HepG2 (cell line): ENCODE results near the gene TRA2B. TPM values are rescaled to one million over a fixed set of nuclear protein-coding genes. Genes with fewer than 3 reads are reported as not detected.

ENCODE experiments used
- ATAC-seq: fragments of 200-7000 bp; cut with Tn5 transposase; 3 replicates; pipeline ENCODE4 v1.9.1; 2020; ENCODE audit warnings: mild to moderate bottlenecking, moderate library complexity
- BruUV-seq: library from RNA; stranded (reverse); fragments of 400-500 nt; replicated peaks from 2 replicates; lab custom pipeline; 2021; lab: Mats Ljungman, UMichigan
- CTCF ChIA-PET: fragments of 300-600 bp; formaldehyde crosslinking; extraction: SDS; loops from one replicate; lab custom pipeline; 2021; ENCODE audit warnings: low total read pairs, inconsistent platforms, low intra/inter-chr PET ratio; lab: Yijun Ruan, JAX
- POLR2A ChIA-PET: fragments of 350-600 bp; sonication (Branson Sonifier 250); formaldehyde crosslinking; loops from one replicate; lab custom pipeline; 2020; ENCODE audit warnings: antibody characterized with exemption, inconsistent platforms; lab: Yijun Ruan, JAX
- DNase-seq: peaks from one replicate; pipeline ENCODE4 v3.0.0-alpha.2; 2015; ENCODE audit warnings: low spot score
- FAIRE-seq: peaks from 3 replicates; lab custom pipeline; 2011; peaks lifted over from hg19 to GRCh38; lab: Jason Lieb, UNC
- H2AFZ ChIP-seq: one replicate; pipeline ENCODE4 v1.6.1; 2011; ENCODE audit warnings: low read length, inconsistent platforms
- H3K27ac ChIP-seq: fragments of 300-600 bp; 3 replicates; pipeline ENCODE4 v1.8.0; 2011; ENCODE audit warnings: mixed run types, mild to moderate bottlenecking, mixed read lengths, low read length, inconsistent platforms; ENCODE audit not compliant: insufficient read depth; ENCODE audit errors: extremely low read length
- H3K27me3 ChIP-seq, 2 experiments: fragments of 200-600 bp in 1 of 2; 2 replicates in 1 of 2; 3 replicates in 1 of 2; pipeline versions ENCODE4 v1.6.0 to v1.8.0; 2011; ENCODE audit warnings: low read length in 2 of 2, mild to moderate bottlenecking in 2 of 2, moderate library complexity in 2 of 2, inconsistent platforms in 1 of 2; ENCODE audit not compliant: insufficient read depth in 2 of 2, control insufficient read depth in 1 of 2
- H3K36me3 ChIP-seq, 2 experiments: fragments of 200-600 bp in 1 of 2; replicated peaks in 1 of 2; 2 replicates in 1 of 2; 3 replicates in 1 of 2; pipeline versions ENCODE4 v1.5.1 to v1.8.0; 2011; ENCODE audit warnings: low read length in 2 of 2, inconsistent platforms in 1 of 2; ENCODE audit not compliant: insufficient read depth in 2 of 2, control insufficient read depth in 1 of 2
- H3K4me1 ChIP-seq: 2 replicates; pipeline ENCODE4 v1.5.1; 2012; ENCODE audit warnings: low read length, inconsistent platforms; ENCODE audit not compliant: insufficient read depth
- H3K4me2 ChIP-seq: 2 replicates; pipeline ENCODE4 v1.6.0; 2011; ENCODE audit warnings: low read depth, low read length, inconsistent platforms
- H3K4me3 ChIP-seq, 3 experiments: fragments of 200-600 bp in 1 of 3; sonication (generic), shearing (Covaris generic) in 1 of 3; replicated peaks in 1 of 3; 2 replicates each; pipeline ENCODE4 v1.5.1; 2011 to 2016; ENCODE audit warnings: low read length in 3 of 3, inconsistent platforms in 2 of 3, low read depth in 2 of 3, mild to moderate bottlenecking in 2 of 3, control low read depth in 1 of 3, mixed read lengths in 1 of 3; ENCODE audit not compliant: insufficient read depth in 1 of 3
- H3K79me2 ChIP-seq: one replicate; pipeline ENCODE4 v1.6.1; 2011; ENCODE audit warnings: low read length, inconsistent platforms; ENCODE audit not compliant: insufficient read depth
- H3K9ac ChIP-seq: 2 replicates; pipeline ENCODE4 v1.6.0; 2011; ENCODE audit warnings: mild to moderate bottlenecking, low read depth, low read length, inconsistent platforms; ENCODE audit not compliant: insufficient read depth
- H3K9me3 ChIP-seq: 2 replicates; pipeline ENCODE4 v1.5.1; 2012; ENCODE audit warnings: mild to moderate bottlenecking, low read length
- H4K20me1 ChIP-seq: 2 replicates; pipeline ENCODE4 v1.6.0; 2011; ENCODE audit warnings: inconsistent platforms, mild to moderate bottlenecking, low read length, moderate library complexity; ENCODE audit not compliant: insufficient read depth
- ARID2 ChIP-seq: sonication (generic); formaldehyde crosslinking; IDR thresholded peaks from 2 replicates; pipeline ENCODE4 v1.8.1; 2022; ENCODE audit warnings: mild to moderate bottlenecking, missing genetic modification reagents, borderline replicate concordance
- ESRRA ChIP-seq: sonication (generic); formaldehyde crosslinking; IDR thresholded peaks from 2 replicates; pipeline ENCODE4 v1.5.1; 2020; ENCODE audit warnings: mild to moderate bottlenecking, low read depth, missing genetic modification reagents
- GTF2F1 ChIP-seq: fragments of 150-350 bp; IDR thresholded peaks from 2 replicates; pipeline ENCODE4 v1.6.1; 2014; ENCODE audit warnings: low read length
- HNRNPL ChIP-seq: fragments of 200-400 bp; formaldehyde crosslinking; IDR thresholded peaks from 2 replicates; pipeline ENCODE4 v1.6.1; 2017; ENCODE audit warnings: mild to moderate bottlenecking, low read depth, low read length
- MIER2 ChIP-seq: IDR thresholded peaks from 2 replicates; pipeline ENCODE4 v1.6.1; 2016; ENCODE audit warnings: missing biosample characterization, missing genetic modification reagents
- MTA1 ChIP-seq: sonication (generic); formaldehyde crosslinking; IDR thresholded peaks from 2 replicates; pipeline ENCODE4 v1.4.0; 2020; ENCODE audit warnings: missing genetic modification reagents, mild to moderate bottlenecking, borderline replicate concordance
- ONECUT2 ChIP-seq: sonication (generic); formaldehyde crosslinking; IDR thresholded peaks from 2 replicates; pipeline ENCODE4 v1.4.0; 2020; ENCODE audit warnings: missing genetic modification reagents
- POLR2A ChIP-seq, 2 experiments: IDR thresholded peaks; 2 replicates each; pipeline ENCODE4 v1.6.1; 2011; ENCODE audit warnings: low read depth in 2 of 2, low read length in 2 of 2, mild to moderate bottlenecking in 1 of 2, moderate library complexity in 1 of 2; ENCODE audit not compliant: insufficient read depth in 1 of 2
- POLR2AphosphoS2 ChIP-seq: IDR thresholded peaks from 2 replicates; pipeline ENCODE4 v1.6.1; 2011; ENCODE audit warnings: low read depth, low read length, improper control_type of control experiment
- RFX5 ChIP-seq: IDR thresholded peaks from 2 replicates; pipeline ENCODE4 v1.6.1; 2011; ENCODE audit warnings: low read depth, low read length, improper control_type of control experiment
- SCMH1 ChIP-seq: sonication (generic); formaldehyde crosslinking; IDR thresholded peaks from 2 replicates; pipeline ENCODE4 v1.9.0; 2021; ENCODE audit warnings: missing genetic modification reagents, mild to moderate bottlenecking, borderline replicate concordance
- YY1 ChIP-seq: IDR thresholded peaks from 2 replicates; pipeline ENCODE4 v1.6.1; 2011; ENCODE audit warnings: low read length, low read depth, moderate library complexity, mild to moderate bottlenecking; ENCODE audit not compliant: insufficient read depth, insufficient replicate concordance
- ZFX ChIP-seq: sonication (generic); formaldehyde crosslinking; IDR thresholded peaks from 2 replicates; pipeline ENCODE4 v1.4.0; 2020; ENCODE audit warnings: mild to moderate bottlenecking, low read depth, missing genetic modification reagents, moderate library complexity
- ZNF124 ChIP-seq: sonication (generic); formaldehyde crosslinking; IDR thresholded peaks from 2 replicates; pipeline ENCODE4 v1.4.0; 2020; ENCODE audit warnings: missing genetic modification reagents
- ZNF430 ChIP-seq: sonication (generic); formaldehyde crosslinking; IDR thresholded peaks from 2 replicates; pipeline ENCODE4 v1.9.0; 2021; ENCODE audit warnings: mild to moderate bottlenecking, missing genetic modification reagents
- WGBS: methylation state at CpG from one replicate; pipeline ENCODE4 v1.1.6; 2017; ENCODE audit warnings: low lambda C conversion rate; 5-methylcytosine and 5-hydroxymethylcytosine counted together
- in situ Hi-C: cut with HindIII; loops from 2 replicates; pipeline ENCODE4 v1.10.0; 2017; ENCODE audit warnings: low pct_unique_long_range_greater_than_20kb; ENCODE audit not compliant: extremely low pct_ligation_motif_present
- intact Hi-C: fragments of 100-400 bp; cut with micrococcal nuclease; formaldehyde crosslinking; loops from one replicate; pipeline ENCODE4 v1.10.0; 2022; ENCODE audit not compliant: unreplicated experiment
- polyA plus RNA-seq, 8 experiments: library from polyadenylated mRNA; depleted of rRNA in 3 of 8; stranded (reverse) in 7 of 8; unstranded in 1 of 8; fragments of >200 nt; fragmentation: Illumina TruSeq in 4 of 8; extraction: Trizol in 4 of 8; gene quantifications; 2 replicates each; pipeline versions ENCODE4 v1.2.1 to v1.2.3, GENCODE V29; 2011 to 2016; ENCODE audit warnings: low read depth in 4 of 8, missing spikeins in 1 of 8, mixed read lengths in 1 of 8; ENCODE audit not compliant: insufficient read depth in 1 of 8
- total RNA-seq, 5 experiments: library from RNA; depleted of rRNA; stranded (reverse); fragments of >200 nt; fragmentation: Illumina TruSeq; extraction: Trizol; gene quantifications; 2 replicates each; pipeline ENCODE4 v1.2.3, GENCODE V29; 2016; ENCODE audit warnings: low read depth in 1 of 5
- TF ChIP-seq, protein P1 (sequence below): sonication (generic); formaldehyde crosslinking; IDR thresholded peaks from 2 replicates; pipeline ENCODE4 v1.8.0; 2022; ENCODE audit warnings: low read depth, missing genetic modification reagents
- TF ChIP-seq, protein P2 (sequence below): sonication (generic); formaldehyde crosslinking; IDR thresholded peaks from 2 replicates; pipeline ENCODE4 v1.4.0; 2020; ENCODE audit warnings: missing genetic modification reagents, borderline replicate concordance
- TF ChIP-seq, protein P3 (sequence below): sonication (generic); formaldehyde crosslinking; IDR thresholded peaks from 2 replicates; pipeline ENCODE4 v1.4.0; 2020; ENCODE audit warnings: mild to moderate bottlenecking, missing genetic modification reagents

The TRA2B gene
- total and polyA plus RNA-seq, 2 of the 13 experiments (the other 11 are each of a cell fraction or from before 2014, with no cell fraction given), result 105 to 241 TPM

DNA sequence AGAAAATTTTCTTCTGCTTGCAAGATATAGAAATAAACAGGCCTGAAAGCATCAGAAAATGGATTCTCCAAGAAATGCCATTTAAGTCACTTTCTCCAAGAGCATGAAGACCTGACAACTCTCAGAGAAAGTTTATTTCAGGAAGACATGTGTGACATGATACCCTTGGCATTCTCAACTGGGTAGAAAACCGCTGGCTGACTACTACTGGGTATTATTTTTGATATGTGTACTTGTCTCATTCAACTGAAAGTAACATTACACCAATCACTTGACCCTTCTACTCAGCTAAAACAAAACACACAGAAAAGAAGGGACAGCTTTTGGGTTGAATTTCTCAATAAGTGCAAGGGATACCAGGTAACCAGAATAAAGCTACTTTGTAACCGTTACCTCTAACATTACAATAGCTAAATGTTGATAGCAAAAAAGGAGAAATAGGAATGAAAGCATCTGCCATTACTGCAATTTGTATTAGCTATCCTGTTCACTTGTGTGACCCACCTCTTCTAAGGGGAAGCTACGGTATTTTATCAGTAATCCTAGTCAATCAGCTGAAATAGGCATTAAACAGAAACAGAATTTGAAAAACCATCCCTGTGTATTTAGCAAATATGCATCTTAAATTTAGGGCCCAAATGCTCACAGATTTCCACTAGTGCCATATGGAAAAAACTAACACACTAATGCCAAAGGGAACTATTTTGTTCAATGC, 7.3 kb downstream of the TRA2B start:
- Histone ChIP-seq H4K20me1 (peaks cover 100% of the 10 kb centered on the region), H2AFZ (no peak overlapping the region), H3K4me3 (peak overlapping the region in 2 of 3 experiments; percentile 20 to 85; a peak in 1 of 6 replicates), H3K36me3 (peaks cover 7 to 52% of the 10 kb centered on the region in 2 experiments), H3K79me2 (peaks cover 100% of the 10 kb centered on the region), H3K9me3 (no peaks in the 10 kb centered on the region), H3K27me3 (no peaks in the 10 kb centered on the region), H3K4me2 (peak overlapping the region; percentile 73), H3K4me1 (peaks cover 85% of the 10 kb centered on the region), H3K27ac (no peak overlapping the region), H3K9ac (no peak overlapping the region)
- CTCF ChIA-PET, result no interaction called here
- DNase-seq, result no peak
- no peak for ATAC-seq
- no peak for TF ChIP-seq MIER2 (CRISPR knock-in tag)
- no peak for TF ChIP-seq YY1
- TF ChIP-seq GTF2F1, result no peak
- TF ChIP-seq, protein P1, sequence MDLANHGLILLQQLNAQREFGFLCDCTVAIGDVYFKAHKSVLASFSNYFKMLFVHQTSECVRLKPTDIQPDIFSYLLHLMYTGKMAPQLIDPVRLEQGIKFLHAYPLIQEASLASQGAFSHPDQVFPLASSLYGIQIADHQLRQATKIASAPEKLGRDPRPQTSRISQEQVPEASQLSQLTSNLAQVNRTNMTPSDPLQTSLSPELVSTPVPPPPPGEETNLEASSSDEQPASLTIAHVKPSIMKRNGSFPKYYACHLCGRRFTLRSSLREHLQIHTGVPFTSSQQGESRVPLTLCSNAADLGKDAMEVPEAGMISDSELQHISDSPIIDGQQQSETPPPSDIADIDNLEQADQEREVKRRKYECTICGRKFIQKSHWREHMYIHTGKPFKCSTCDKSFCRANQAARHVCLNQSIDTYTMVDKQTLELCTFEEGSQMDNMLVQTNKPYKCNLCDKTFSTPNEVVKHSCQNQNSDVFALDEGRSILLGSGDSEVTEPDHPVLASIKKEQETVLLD (CRISPR knock-in tag), result no peak
- peak; percentile 65; the same call in 1 of the 2 replicates for TF ChIP-seq POLR2AphosphoS2
- no peak for TF ChIP-seq ARID2
- no peak for TF ChIP-seq SCMH1 (CRISPR knock-in tag)
- TF ChIP-seq, protein P2, sequence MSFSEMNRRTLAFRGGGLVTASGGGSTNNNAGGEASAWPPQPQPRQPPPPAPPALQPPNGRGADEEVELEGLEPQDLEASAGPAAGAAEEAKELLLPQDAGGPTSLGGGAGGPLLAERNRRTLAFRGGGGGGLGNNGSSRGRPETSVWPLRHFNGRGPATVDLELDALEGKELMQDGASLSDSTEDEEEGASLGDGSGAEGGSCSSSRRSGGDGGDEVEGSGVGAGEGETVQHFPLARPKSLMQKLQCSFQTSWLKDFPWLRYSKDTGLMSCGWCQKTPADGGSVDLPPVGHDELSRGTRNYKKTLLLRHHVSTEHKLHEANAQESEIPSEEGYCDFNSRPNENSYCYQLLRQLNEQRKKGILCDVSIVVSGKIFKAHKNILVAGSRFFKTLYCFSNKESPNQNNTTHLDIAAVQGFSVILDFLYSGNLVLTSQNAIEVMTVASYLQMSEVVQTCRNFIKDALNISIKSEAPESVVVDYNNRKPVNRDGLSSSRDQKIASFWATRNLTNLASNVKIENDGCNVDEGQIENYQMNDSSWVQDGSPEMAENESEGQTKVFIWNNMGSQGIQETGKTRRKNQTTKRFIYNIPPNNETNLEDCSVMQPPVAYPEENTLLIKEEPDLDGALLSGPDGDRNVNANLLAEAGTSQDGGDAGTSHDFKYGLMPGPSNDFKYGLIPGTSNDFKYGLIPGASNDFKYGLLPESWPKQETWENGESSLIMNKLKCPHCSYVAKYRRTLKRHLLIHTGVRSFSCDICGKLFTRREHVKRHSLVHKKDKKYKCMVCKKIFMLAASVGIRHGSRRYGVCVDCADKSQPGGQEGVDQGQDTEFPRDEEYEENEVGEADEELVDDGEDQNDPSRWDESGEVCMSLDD (CRISPR knock-in tag), result no peak
- TF ChIP-seq MTA1 (CRISPR knock-in tag), result no peak
- no peak for TF ChIP-seq ESRRA
- TF ChIP-seq, protein P3, sequence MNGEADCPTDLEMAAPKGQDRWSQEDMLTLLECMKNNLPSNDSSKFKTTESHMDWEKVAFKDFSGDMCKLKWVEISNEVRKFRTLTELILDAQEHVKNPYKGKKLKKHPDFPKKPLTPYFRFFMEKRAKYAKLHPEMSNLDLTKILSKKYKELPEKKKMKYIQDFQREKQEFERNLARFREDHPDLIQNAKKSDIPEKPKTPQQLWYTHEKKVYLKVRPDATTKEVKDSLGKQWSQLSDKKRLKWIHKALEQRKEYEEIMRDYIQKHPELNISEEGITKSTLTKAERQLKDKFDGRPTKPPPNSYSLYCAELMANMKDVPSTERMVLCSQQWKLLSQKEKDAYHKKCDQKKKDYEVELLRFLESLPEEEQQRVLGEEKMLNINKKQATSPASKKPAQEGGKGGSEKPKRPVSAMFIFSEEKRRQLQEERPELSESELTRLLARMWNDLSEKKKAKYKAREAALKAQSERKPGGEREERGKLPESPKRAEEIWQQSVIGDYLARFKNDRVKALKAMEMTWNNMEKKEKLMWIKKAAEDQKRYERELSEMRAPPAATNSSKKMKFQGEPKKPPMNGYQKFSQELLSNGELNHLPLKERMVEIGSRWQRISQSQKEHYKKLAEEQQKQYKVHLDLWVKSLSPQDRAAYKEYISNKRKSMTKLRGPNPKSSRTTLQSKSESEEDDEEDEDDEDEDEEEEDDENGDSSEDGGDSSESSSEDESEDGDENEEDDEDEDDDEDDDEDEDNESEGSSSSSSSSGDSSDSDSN (CRISPR knock-in tag), result no peak
- no peak for TF ChIP-seq ZNF430 (CRISPR knock-in tag)
- TF ChIP-seq POLR2A (IDR thresholded peaks at IDR 0.05; ENCODE audit: insufficient read depth in 1 of 2, low read depth in 2 of 2, low read length in 2 of 2), result 0 out of 4 replicates have a peak, but pooled peaks of 1 of the 2 experiments have one; percentile 39
- TF ChIP-seq ZFX, result no peak
- no peak for TF ChIP-seq ZNF124 (CRISPR knock-in tag)
- no peak for TF ChIP-seq ONECUT2 (CRISPR knock-in tag)
- no peak for TF ChIP-seq HNRNPL
- TF ChIP-seq RFX5, result no peak
- POLR2A ChIA-PET, result no interaction called here
- no peak for FAIRE-seq
- intact Hi-C loops (no loop called here), in situ Hi-C loops (no loop called here)
- BruUV-seq, result no TSS peak
- WGBS, result 42% methylated on average over 3 of the region's 3 CpGs
